Measurements from ENCODE around the gene OR52A1. TPM values are rescaled to one million over a fixed set of nuclear protein-coding genes. Genes with fewer than 3 reads are reported as not detected.

Gene OR52A1
- total and polyA plus RNA-seq, 2 of the 8 experiments (the other 6 are each of a cell fraction or from before 2014, with no cell fraction given): 5.9 to 12.2 TPM

DNA sequence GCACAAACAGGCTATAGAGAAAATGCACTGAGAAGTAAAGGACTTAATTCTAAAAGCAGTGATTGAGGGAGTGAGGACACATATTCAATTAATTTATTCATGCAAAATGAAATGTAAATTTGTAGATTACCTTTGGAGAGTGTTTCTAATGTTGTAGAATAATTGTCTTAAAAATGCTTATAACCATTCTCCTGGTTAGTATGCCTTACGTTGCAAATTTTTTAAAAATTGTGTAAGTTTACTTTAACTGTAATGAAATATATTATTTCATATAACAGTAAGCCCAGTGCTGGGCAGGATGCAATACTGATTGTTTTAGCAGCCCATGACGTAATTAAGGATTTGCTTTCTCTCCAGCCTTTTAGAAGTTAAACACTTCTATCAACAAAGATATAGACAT is 58.5 kb downstream of the OR52A1 start:
- Histone ChIP-seq H4K8ac (ENCODE audit: extremely low read depth, insufficient read depth, low read length) (no peak overlapping the region), H3K4me2 (ENCODE audit: insufficient read depth in 1 of 2, low read depth in 2 of 2, low read length in 2 of 2) (no peak overlapping the region), H2BK20ac (ENCODE audit: low read length) (no peak overlapping the region), H4K91ac (replicated peaks; ENCODE audit: insufficient read length, low read length) (no peak overlapping the region), H3K9me3 (ENCODE audit: insufficient read depth in 2 of 2, low read depth in 1 of 2, low read length in 1 of 2) (no peaks in the 10 kb centered on the region), H4K20me1 (replicated peaks in 1 of 2; ENCODE audit: control insufficient read depth in 1 of 2, insufficient read depth in 2 of 2, low read length in 2 of 2) (no peaks in the 10 kb centered on the region), H3K56ac (replicated peaks; ENCODE audit: insufficient read length, low read depth, low read length) (no peak overlapping the region), H2BK12ac (ENCODE audit: low read depth, low read length) (no peak overlapping the region), H3K14ac (ENCODE audit: insufficient read length) (no peak overlapping the region), H2AK5ac (ENCODE audit: low read depth, low read length) (no peak overlapping the region), H3K4ac (replicated peaks; ENCODE audit: insufficient read length, low read depth, low read length) (no peak overlapping the region), H3K4me1 (replicated peaks in 1 of 4; ENCODE audit: control insufficient read depth in 3 of 4, insufficient read depth in 4 of 4, low read length in 3 of 4) (no peaks in the 10 kb centered on the region), H3K4me3 (ENCODE audit: extremely low read depth in 1 of 4, insufficient read depth in 2 of 4, low read depth in 3 of 4, low read length in 4 of 4) (no peak overlapping the region), H2BK15ac (ENCODE audit: low read length) (no peak overlapping the region), H3K18ac (ENCODE audit: extremely low read depth, low read length) (no peak overlapping the region), H2BK120ac (replicated peaks; ENCODE audit: low read depth, low read length) (no peak overlapping the region), H4K5ac (ENCODE audit: insufficient read length, low read depth, low read length) (no peak overlapping the region), H3K36me3 (ENCODE audit: control insufficient read depth in 2 of 4, insufficient read depth in 4 of 4, low read length in 3 of 4) (no peaks in the 10 kb centered on the region), H3K27ac (ENCODE audit: low read depth, low read length) (no peak overlapping the region), H3K23me2 (ENCODE audit: low read depth, low read length) (no peaks in the 10 kb centered on the region), H2BK5ac (ENCODE audit: low read depth, low read length) (no peak overlapping the region), H3K79me1 (ENCODE audit: low read depth, low read length) (no peaks in the 10 kb centered on the region), H3K79me2 (ENCODE audit: control insufficient read depth in 1 of 2, insufficient read depth in 2 of 2, low read length in 2 of 2) (no peaks in the 10 kb centered on the region), H3K9ac (replicated peaks in 1 of 4; ENCODE audit: extremely low read depth in 1 of 4, low read depth in 3 of 4, low read length in 3 of 4) (no peak overlapping the region), H2AFZ (ENCODE audit: low read length) (no peak overlapping the region), H3K23ac (ENCODE audit: insufficient read length) (no peak overlapping the region), H3K27me3 (replicated peaks in 1 of 4; ENCODE audit: control insufficient read depth in 3 of 4, extremely low read depth in 1 of 4, insufficient read depth in 3 of 4, low read length in 3 of 4) (no peaks in the 10 kb centered on the region)
- DNase-seq (ENCODE audit: low read depth in 1 of 2, low spot score in 2 of 2) (no peak), FAIRE-seq (no peak)
- POLR2A ChIA-PET (ENCODE audit: partially characterized antibody): no interaction called here
- WGBS, 2 experiments (ENCODE audit: extremely low coverage in 1 of 2, insufficient coverage in 1 of 2, insufficient read length in 1 of 2, insufficient replicate concordance in 2 of 2, low coverage in 1 of 2, low lambda C conversion rate in 2 of 2, missing lambda C conversion rate in 1 of 2): 93% methylated on average over 2 of the region's 2 CpGs; no CpG with 5 or more reads in 1 of the 2 experiments
- CTCF ChIA-PET (ENCODE audit: partially characterized antibody): no interaction called here
- no peak for TF ChIP-seq RXRA (IDR thresholded peaks at IDR 0.05; ENCODE audit: insufficient read depth, low read depth, low read length)
- no peak for TF ChIP-seq POU5F1 (IDR thresholded peaks at IDR 0.05; ENCODE audit: low read depth, low read length)
- TF ChIP-seq CBX5 (IDR thresholded peaks at IDR 0.05; ENCODE audit: low read depth, low read length): no peak
- no peak for TF ChIP-seq EP300 (IDR thresholded peaks at IDR 0.05; ENCODE audit: borderline replicate concordance in 1 of 2, low read depth in 2 of 2, low read length in 2 of 2)
- TF ChIP-seq, protein P1, sequence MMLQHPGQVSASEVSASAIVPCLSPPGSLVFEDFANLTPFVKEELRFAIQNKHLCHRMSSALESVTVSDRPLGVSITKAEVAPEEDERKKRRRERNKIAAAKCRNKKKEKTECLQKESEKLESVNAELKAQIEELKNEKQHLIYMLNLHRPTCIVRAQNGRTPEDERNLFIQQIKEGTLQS (IDR thresholded peaks at IDR 0.05; ENCODE audit: insufficient read depth, low read depth, low read length): no peak
- TF ChIP-seq ASH2L (IDR thresholded peaks at IDR 0.05; ENCODE audit: low read length): no peak
- no peak for TF ChIP-seq SP2 (IDR thresholded peaks at IDR 0.05; ENCODE audit: low read length)
- TF ChIP-seq YY1 (IDR thresholded peaks at IDR 0.05; ENCODE audit: low read depth, low read length): no peak
- TF ChIP-seq RNF2 (IDR thresholded peaks at IDR 0.05; ENCODE audit: borderline replicate concordance, low read depth, low read length, missing control alignments, poor library complexity, severe bottlenecking): no peak
- TF ChIP-seq GTF2F1 (IDR thresholded peaks at IDR 0.05; ENCODE audit: borderline replicate concordance, low read depth, low read length): no peak
- no peak for TF ChIP-seq JUN (IDR thresholded peaks at IDR 0.05; ENCODE audit: low read depth, low read length)
- no peak for TF ChIP-seq RBBP5 (IDR thresholded peaks at IDR 0.05; ENCODE audit: borderline replicate concordance, low read depth, low read length)
- no peak for TF ChIP-seq RFX5 (IDR thresholded peaks at IDR 0.05; ENCODE audit: borderline replicate concordance, low read depth, low read length)
- TF ChIP-seq KDM1A (IDR thresholded peaks at IDR 0.05; ENCODE audit: borderline replicate concordance, low read length): no peak
- no peak for TF ChIP-seq SIRT6 (IDR thresholded peaks at IDR 0.05; ENCODE audit: low read length)
